Tibial artery (tissue), 4 donors: ENCODE measurements around the gene NAA10.

Experiments used
- DNase-seq, 2 donors: peaks; one replicate each; pipeline ENCODE4 v3.0.0-alpha.2; 2019
- H3K27ac ChIP-seq, 2 donors: fragments of 200-600 bp; sonication (generic) in 1 of 2; 1 replicate in 1 of 2; 2 replicates in 1 of 2; pipeline ENCODE4 v1.5.1; 2018 to 2019; ENCODE audit warnings: mild to moderate bottlenecking in 1 of 2
- H3K27me3 ChIP-seq, 2 donors: fragments of 200-600 bp; sonication (generic) in 1 of 2; one replicate each; pipeline versions ENCODE4 v1.5.1 to v1.6.0; 2016 to 2019
- H3K36me3 ChIP-seq, 3 donors: fragments of 200-600 bp; sonication (generic) in 2 of 3; one replicate each; pipeline ENCODE4 v1.5.1; 2016 to 2019; ENCODE audit warnings: mild to moderate bottlenecking in 2 of 3
- H3K4me1 ChIP-seq, 4 donors: fragments of 200-600 bp; sonication (generic) in 2 of 4; 1 replicate in 3 of 4; 2 replicates in 1 of 4; pipeline ENCODE4 v1.5.1; 2016 to 2019
- H3K4me3 ChIP-seq, 2 donors: fragments of 200-600 bp; sonication (generic) in 1 of 2; 1 replicate in 1 of 2; 2 replicates in 1 of 2; pipeline ENCODE4 v1.5.1; 2018 to 2019; ENCODE audit warnings: mild to moderate bottlenecking in 2 of 2
- H3K9me3 ChIP-seq, 3 donors: fragments of 200-600 bp; sonication (generic) in 1 of 3; one replicate each; pipeline ENCODE4 v1.5.1; 2016 to 2019
- intact Hi-C: fragments of 100-400 bp; cut with DNase I; formaldehyde crosslinking; loops from one replicate; pipeline ENCODE4 v1.15.0; 2023; ENCODE audit warnings: low total_unique reads
- TF ChIP-seq, protein P1 (sequence below), 2 experiments: fragments of 200-600 bp in 1 of 2; fragments of 450-650 bp in 1 of 2; IDR thresholded peaks; one replicate each; pipeline ENCODE4 v1.5.1; 2017 to 2019; ENCODE audit warnings: antibody characterized with exemption in 2 of 2, mild to moderate bottlenecking in 1 of 2, moderate library complexity in 1 of 2

Gene NAA10

DNA sequence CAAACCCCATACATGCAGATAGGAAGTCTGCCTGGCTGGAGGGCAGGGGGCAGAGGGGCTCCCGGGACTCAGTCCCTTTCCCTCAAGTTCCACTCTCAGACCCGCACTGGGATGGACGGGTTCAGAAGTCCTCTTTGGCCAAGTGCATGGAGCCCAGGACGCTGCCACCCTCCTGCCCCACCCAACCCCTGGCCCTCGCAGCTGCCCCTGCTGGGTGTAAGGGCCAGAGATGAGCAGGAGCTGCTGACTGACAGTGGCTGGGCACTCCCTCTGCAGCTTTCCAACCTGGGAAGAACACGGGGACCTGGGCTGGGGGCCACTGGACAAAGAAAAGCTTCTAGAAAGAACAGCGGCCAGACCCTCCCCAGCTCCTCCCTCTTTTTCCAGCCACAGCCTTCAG lies 52.3 kb downstream of the NAA10 start:
- TF ChIP-seq, protein P1, sequence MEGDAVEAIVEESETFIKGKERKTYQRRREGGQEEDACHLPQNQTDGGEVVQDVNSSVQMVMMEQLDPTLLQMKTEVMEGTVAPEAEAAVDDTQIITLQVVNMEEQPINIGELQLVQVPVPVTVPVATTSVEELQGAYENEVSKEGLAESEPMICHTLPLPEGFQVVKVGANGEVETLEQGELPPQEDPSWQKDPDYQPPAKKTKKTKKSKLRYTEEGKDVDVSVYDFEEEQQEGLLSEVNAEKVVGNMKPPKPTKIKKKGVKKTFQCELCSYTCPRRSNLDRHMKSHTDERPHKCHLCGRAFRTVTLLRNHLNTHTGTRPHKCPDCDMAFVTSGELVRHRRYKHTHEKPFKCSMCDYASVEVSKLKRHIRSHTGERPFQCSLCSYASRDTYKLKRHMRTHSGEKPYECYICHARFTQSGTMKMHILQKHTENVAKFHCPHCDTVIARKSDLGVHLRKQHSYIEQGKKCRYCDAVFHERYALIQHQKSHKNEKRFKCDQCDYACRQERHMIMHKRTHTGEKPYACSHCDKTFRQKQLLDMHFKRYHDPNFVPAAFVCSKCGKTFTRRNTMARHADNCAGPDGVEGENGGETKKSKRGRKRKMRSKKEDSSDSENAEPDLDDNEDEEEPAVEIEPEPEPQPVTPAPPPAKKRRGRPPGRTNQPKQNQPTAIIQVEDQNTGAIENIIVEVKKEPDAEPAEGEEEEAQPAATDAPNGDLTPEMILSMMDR (IDR thresholded peaks at IDR 0.05): no peak
- no peak overlapping the region for H3K4me3 ChIP-seq
- no peaks in the 10 kb centered on the region for H3K36me3 ChIP-seq
- peaks cover 0 to 82% of the 10 kb centered on the region in 2 donors for H3K27me3 ChIP-seq
- no peak overlapping the region for H3K27ac ChIP-seq
- peaks cover 0 to 11% (median 7%) of the 10 kb centered on the region in 4 donors for H3K4me1 ChIP-seq
- H3K9me3 ChIP-seq: no peaks in the 10 kb centered on the region
- intact Hi-C loops: no loop called here
- DNase-seq: no peak

DNA sequence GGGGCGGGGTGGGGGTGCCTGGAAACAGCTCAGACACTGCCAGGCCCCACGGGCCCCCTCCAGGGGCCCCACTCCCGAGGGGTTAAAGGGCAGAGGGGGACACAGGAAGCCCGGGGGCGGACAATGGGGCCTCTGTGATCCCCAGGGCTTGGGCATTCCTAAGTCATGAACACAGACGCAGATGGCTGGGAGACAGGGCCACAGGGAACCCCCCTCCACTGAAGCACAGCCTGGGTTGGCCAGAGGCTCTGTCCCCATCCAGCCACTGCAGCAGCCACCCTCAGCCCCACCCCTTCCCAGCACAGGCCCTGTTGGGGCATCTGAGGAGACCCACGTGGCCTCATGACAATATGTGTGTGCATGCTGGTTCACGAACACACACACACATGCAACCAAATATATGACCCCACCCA lies 52.7 kb downstream of the NAA10 start:
- peaks cover 0 to 81% of the 10 kb centered on the region in 2 donors for H3K27me3 ChIP-seq
- no peaks in the 10 kb centered on the region for H3K36me3 ChIP-seq
- peaks cover 0 to 11% (median 7%) of the 10 kb centered on the region in 4 donors for H3K4me1 ChIP-seq

DNA sequence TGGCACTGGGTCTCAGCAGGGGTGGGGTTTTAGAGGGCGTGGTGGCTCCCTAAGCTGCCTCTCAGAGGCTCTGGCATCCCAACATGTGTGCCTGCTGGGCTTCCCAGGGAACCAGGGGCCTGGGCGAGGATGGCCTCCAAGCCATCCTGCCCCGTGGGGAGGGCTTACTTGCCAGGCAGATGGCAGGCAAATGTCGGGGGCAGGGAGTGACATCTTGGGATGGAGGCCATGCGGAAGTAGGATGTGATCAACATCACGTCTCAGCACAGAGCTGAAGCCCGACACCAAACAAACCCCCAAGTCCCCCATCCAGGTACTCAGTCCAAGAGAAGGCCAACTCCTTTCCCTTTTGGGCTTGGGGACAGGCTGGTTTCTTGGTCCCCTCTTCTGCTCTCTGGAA lies 53.6 kb downstream of the NAA10 start:
- Histone ChIP-seq H3K36me3 (no peaks in the 10 kb centered on the region), H3K9me3 (no peaks in the 10 kb centered on the region), H3K4me1 (peaks cover 0 to 10% (median 6%) of the 10 kb centered on the region in 4 donors), H3K27me3 (peaks cover 0 to 75% of the 10 kb centered on the region in 2 donors), H3K4me3 (no peak overlapping the region), H3K27ac (no peak overlapping the region)
- intact Hi-C loops: no loop called here
- DNase-seq: no peak
- TF ChIP-seq, protein P1 (IDR thresholded peaks at IDR 0.05): no peak

More for the DNA sequence above, 52.7 kb downstream of the NAA10 start:
- intact Hi-C loops: no loop called here
- H3K27ac ChIP-seq: no peak overlapping the region
- no peaks in the 10 kb centered on the region for H3K9me3 ChIP-seq
- TF ChIP-seq, protein P1 (IDR thresholded peaks at IDR 0.05): no peak
- DNase-seq: no peak
- H3K4me3 ChIP-seq: no peak overlapping the region

DNA sequence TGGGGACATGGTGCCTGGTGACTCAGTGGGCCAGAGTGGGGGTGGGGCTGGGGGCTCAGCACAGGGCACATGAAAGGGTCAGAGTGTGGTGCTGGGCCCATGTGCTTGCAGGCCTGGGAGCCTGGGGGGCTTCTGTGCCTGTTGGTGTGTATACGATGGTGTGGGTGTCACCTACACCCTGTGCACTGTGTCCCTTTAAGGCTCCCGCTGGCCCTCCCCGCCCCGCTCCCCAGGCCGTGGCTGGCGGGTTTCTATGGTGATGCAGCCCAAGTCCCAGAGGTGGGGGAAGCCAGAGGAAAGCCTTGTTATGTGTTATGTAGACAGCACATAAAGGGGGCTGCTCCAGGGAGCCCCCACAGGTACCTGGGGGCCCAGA lies 54.4 kb downstream of the NAA10 start:
- TF ChIP-seq, protein P1 (IDR thresholded peaks at IDR 0.05): no peak
- Histone ChIP-seq H3K27me3 (peaks cover 0 to 78% of the 10 kb centered on the region in 2 donors), H3K36me3 (no peaks in the 10 kb centered on the region), H3K9me3 (no peaks in the 10 kb centered on the region), H3K4me1 (peaks cover 0 to 5% (median 4%) of the 10 kb centered on the region in 4 donors), H3K27ac (no peak overlapping the region), H3K4me3 (no peak overlapping the region)
- intact Hi-C loops: no loop called here
- DNase-seq: no peak

DNA sequence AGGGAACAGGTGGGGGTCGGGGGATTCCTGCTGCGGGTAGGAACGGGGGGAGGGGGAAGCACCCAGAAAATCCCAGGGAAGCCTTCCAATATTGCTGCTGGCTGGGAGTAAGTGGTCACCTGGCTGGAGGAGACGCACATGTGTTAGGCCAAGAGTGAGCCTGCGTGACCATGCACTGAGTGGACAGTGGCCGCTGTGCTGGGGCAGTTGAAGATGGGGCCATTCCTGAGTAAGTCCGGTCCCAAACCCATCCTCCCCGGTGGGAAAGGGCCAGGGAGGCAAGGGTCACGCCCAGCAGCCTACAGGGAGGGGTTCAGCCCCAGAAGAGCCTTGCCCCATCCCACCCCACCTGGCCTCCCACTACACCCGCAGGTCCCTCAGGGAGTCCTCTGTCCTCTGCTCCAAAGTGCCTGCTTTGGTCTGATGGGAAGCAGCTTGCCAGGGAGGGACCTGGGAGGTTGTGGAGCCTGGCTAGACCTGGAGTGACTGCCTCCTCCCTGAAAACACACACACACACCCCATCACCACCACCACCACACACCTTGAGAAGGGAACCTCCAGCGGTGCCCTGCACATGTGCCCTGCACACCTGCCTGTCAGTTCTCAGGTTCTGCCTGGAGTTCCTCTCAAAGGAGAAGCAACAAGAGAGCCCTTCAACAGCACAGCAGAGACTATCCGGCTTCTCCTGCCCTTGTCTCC lies 54.9 kb downstream of the NAA10 start:
- no peak for DNase-seq
- H3K4me3 ChIP-seq: no peak overlapping the region
- H3K27ac ChIP-seq: no peak overlapping the region
- H3K27me3 ChIP-seq: peaks cover 0 to 73% of the 10 kb centered on the region in 2 donors
- H3K9me3 ChIP-seq: no peaks in the 10 kb centered on the region
- intact Hi-C loops: no loop called here
- H3K36me3 ChIP-seq: no peaks in the 10 kb centered on the region
- H3K4me1 ChIP-seq: no peaks in the 10 kb centered on the region
- TF ChIP-seq, protein P1 (IDR thresholded peaks at IDR 0.05): no peak
